Thymus (tissue), 14 donors: ENCODE measurements around the gene CDKL4. TPM values are rescaled to one million over a fixed set of nuclear protein-coding genes. Genes with fewer than 3 reads are reported as not detected.

ENCODE experiments used
- DNase-seq, 9 donors: peaks; one replicate each; pipeline ENCODE4 v3.0.0-alpha.2; 2013; ENCODE audit warnings: low spot score in 9 of 9, low read depth in 6 of 9, missing footprints in 1 of 9
- H3K27ac ChIP-seq, 2 donors: one replicate each; pipeline ENCODE4 v1.5.1; 2013; ENCODE audit warnings: control low read depth in 1 of 2, low read depth in 1 of 2, low read length in 1 of 2, mild to moderate bottlenecking in 1 of 2, moderate library complexity in 1 of 2
- H3K27me3 ChIP-seq, 2 donors: one replicate each; pipeline ENCODE4 v1.5.1; 2013; ENCODE audit warnings: low read length in 1 of 2; ENCODE audit not compliant: control insufficient read depth in 2 of 2, insufficient read depth in 1 of 2
- H3K36me3 ChIP-seq, 2 donors: one replicate each; pipeline ENCODE4 v1.5.1; 2013; ENCODE audit warnings: low read length in 1 of 2, mild to moderate bottlenecking in 1 of 2, moderate library complexity in 1 of 2; ENCODE audit not compliant: control insufficient read depth in 2 of 2, insufficient read depth in 2 of 2
- H3K4me1 ChIP-seq, 2 donors: one replicate each; pipeline ENCODE4 v1.5.1; 2013; ENCODE audit warnings: low read length in 2 of 2; ENCODE audit not compliant: control insufficient read depth in 2 of 2, insufficient read depth in 2 of 2
- H3K4me3 ChIP-seq, 2 donors: one replicate each; pipeline ENCODE4 v1.5.1; 2013; ENCODE audit warnings: low read length in 2 of 2, control low read depth in 1 of 2, mild to moderate bottlenecking in 1 of 2
- H3K9me3 ChIP-seq, 2 donors: one replicate each; pipeline ENCODE4 v1.5.1; 2013; ENCODE audit warnings: low read length in 1 of 2, mild to moderate bottlenecking in 1 of 2; ENCODE audit not compliant: control insufficient read depth in 2 of 2, insufficient read depth in 1 of 2
- WGBS: extraction: QIAGEN DNeasy Blood & Tissue Kit; methylation state at CpG from one replicate; pipeline ENCODE4 v1.1.7; 2013; 5-methylcytosine and 5-hydroxymethylcytosine counted together
- long read RNA-seq, 10 donors: transcript quantifications; one replicate each; lab custom pipeline, GENCODE V29; 2026
- polyA plus RNA-seq: library from polyadenylated mRNA; stranded (reverse); fragments of 200-250 nt; gene quantifications from one replicate; pipeline ENCODE4 v1.2.3, GENCODE V29; 2013
- total RNA-seq: library from RNA; stranded (reverse); fragments of 120-200 nt; gene quantifications from one replicate; pipeline ENCODE4 v1.2.4, GENCODE V29; 2013
- donor health status: healthy.

Gene CDKL4
- 0.99 TPM for total RNA-seq
- polyA plus RNA-seq, result 0.43 TPM
- long read RNA-seq, donor 1, result 0 reads
- long read RNA-seq, donor 2, result 0 reads
- long read RNA-seq, donor 3, result 0 reads
- long read RNA-seq, donor 4, result 0 reads
- long read RNA-seq, donor 5, result 0 reads
- long read RNA-seq, donor 6, result 0 reads
- long read RNA-seq, donor 7, result 0 reads
- long read RNA-seq, donor 8, result 0 reads
- long read RNA-seq, donor 9, result 0 reads
- long read RNA-seq, donor 10, result 0 reads

DNA sequence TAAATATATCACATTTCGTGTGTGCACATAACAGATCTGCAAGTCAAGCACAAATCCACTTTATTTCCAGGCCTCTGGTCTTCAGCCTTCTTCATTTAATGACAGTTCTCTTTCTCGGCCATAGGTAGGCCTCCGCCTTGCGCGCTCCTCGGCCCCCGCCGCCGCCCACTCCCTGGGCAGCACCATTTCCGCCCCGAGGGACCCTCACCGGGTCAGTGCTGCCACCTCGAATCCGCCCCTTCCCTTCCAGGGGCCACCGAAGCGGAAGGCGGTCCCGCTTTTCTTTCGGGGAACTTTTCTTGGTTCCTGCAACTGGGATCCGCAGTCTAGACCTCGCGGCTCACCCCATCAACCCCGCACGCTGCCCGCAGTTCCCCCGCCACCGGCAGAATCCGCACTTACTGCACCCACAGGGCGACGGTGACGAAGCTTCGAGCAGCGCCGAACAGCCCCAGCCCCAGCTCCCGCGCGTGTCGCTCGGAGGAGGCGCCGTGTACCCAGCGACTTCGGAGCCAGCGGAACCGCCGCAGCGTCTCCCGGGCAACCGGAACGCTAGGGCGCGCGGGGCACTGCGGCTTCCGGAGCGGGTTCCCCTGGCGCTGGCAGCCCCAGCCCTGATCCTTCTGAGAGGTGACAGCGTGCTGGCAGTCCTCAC, at the start of gene CDKL4:
Gene CDKL4 (minus strand): TSS at position 502 of the 655 bp plus-strand sequence.
- WGBS, result 56% methylated on average over 58 of the region's 58 CpGs
- peak in 2 of 9 donors; percentile 51 to 60 for DNase-seq
- H3K4me1 ChIP-seq, result no peaks in the 10 kb centered on the region
- H3K9me3 ChIP-seq, result peaks cover 0 to 8% of the 10 kb centered on the region in 2 donors
- no peak within 1 kb of the TSS for H3K27ac ChIP-seq
- peaks cover 0 to 3% of the 10 kb centered on the region in 2 donors for H3K27me3 ChIP-seq
- peak within 1 kb of the TSS in 1 of 2 donors; percentile 31 for H3K4me3 ChIP-seq
- no peaks in the 10 kb centered on the region for H3K36me3 ChIP-seq

DNA sequence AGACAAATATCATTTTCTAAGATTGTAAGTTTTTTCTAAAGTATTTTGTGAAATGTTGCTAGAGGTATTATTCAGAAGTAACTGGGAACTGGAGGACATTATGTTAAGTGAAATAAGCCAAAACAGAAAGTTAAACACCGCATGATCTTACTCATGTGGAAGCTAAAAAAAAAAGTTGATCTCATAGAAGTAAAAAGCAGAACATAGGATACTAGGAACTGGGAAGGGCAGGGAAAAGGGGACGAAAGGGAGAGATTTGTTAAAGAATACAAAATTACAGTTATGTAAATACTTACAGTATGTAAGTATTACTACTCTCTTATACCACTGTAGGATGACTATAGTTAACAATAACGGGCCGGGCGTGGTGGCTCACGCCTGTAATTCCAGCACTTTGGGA, 46.7 kb upstream of the CDKL4 start:
- H3K27ac ChIP-seq, result no peak overlapping the region
- DNase-seq, result no peak
- peaks cover 0 to 13% of the 10 kb centered on the region in 2 donors for H3K36me3 ChIP-seq
- H3K4me1 ChIP-seq, result no peaks in the 10 kb centered on the region
- H3K27me3 ChIP-seq, result no peaks in the 10 kb centered on the region
- no peaks in the 10 kb centered on the region for H3K9me3 ChIP-seq
- no peak overlapping the region for H3K4me3 ChIP-seq
- over 99% methylated on average over 6 of the region's 6 CpGs for WGBS

GRCh38 chr2:39289609-39290008, 45.8 kb upstream of the CDKL4 start:
- Histone ChIP-seq H3K27ac (no peak overlapping the region), H3K4me3 (no peak overlapping the region), H3K9me3 (no peaks in the 10 kb centered on the region), H3K36me3 (peaks cover 0 to 13% of the 10 kb centered on the region in 2 donors), H3K4me1 (no peaks in the 10 kb centered on the region), H3K27me3 (no peaks in the 10 kb centered on the region)
- DNase-seq, result no peak

GRCh38 chr2:39283561-39283960, 39.8 kb upstream of the CDKL4 start:
- Histone ChIP-seq H3K4me1 (no peaks in the 10 kb centered on the region), H3K27ac (no peak overlapping the region), H3K36me3 (peaks cover 0 to 10% of the 10 kb centered on the region in 2 donors), H3K27me3 (no peaks in the 10 kb centered on the region), H3K4me3 (no peak overlapping the region), H3K9me3 (no peaks in the 10 kb centered on the region)
- DNase-seq, result no peak
- WGBS, result 96% methylated on average over 1 of the region's 1 CpG

DNA sequence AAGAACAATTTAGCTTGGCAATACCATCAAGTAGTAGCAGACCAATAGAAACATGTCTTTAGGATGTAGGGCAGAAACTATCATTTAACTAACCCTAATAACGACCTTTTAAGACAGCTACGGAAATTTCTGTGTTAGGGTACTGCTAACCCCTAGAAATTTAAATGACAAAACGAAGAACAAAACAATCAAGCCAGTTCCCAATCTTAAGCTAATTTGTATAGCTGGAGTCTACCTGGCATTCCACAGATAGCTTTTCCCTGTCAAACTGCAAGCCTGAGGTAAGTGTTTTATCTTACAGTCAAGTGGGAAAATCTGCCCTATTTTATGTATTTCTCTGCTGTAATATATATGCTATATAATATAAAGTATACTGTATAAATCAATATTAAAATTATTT, 37.6 kb upstream of the CDKL4 start:
- no peak for DNase-seq
- H3K4me3 ChIP-seq, result no peak overlapping the region
- peaks cover 11 to 19% of the 10 kb centered on the region in 2 donors for H3K36me3 ChIP-seq
- H3K4me1 ChIP-seq, result no peaks in the 10 kb centered on the region
- no peak overlapping the region for H3K27ac ChIP-seq
- no peaks in the 10 kb centered on the region for H3K9me3 ChIP-seq
- H3K27me3 ChIP-seq, result no peaks in the 10 kb centered on the region
- WGBS, result 97% methylated on average over 3 of the region's 3 CpGs

DNA sequence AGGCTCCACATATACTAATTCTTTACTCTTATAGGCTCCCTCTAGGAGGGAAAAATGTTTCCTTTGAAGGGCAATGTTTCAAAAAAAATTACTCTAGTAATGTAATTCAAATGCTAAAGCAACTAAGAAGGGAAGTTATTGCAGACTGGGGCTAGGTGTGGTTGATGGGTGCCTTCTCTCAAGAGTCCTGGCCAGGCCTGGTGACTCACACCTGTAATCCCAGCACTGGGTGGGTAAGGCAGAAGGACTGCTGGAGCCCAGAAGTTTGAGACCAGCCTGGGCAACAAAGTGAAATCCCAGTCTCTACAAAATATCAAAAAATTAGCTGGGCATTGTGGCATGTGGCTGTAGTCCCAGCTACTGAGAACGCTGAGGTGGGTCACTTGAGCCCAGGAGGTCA, 31.2 kb upstream of the CDKL4 start:
- DNase-seq, result no peak
- no peak overlapping the region for H3K4me3 ChIP-seq
- no peaks in the 10 kb centered on the region for H3K9me3 ChIP-seq
- no peaks in the 10 kb centered on the region for H3K4me1 ChIP-seq
- 100% methylated on average over 1 of the region's 1 CpG for WGBS
- no peaks in the 10 kb centered on the region for H3K27me3 ChIP-seq
- peaks cover 11 to 13% of the 10 kb centered on the region in 2 donors for H3K36me3 ChIP-seq
- no peak overlapping the region for H3K27ac ChIP-seq

- Histone ChIP-seq H3K9me3 (no peaks in the 10 kb centered on the region), H3K27me3 (no peaks in the 10 kb centered on the region), H3K27ac (no peak overlapping the region), H3K4me3 (no peak overlapping the region), H3K36me3 (no peaks in the 10 kb centered on the region), H3K4me1 (no peaks in the 10 kb centered on the region)
- no peak for DNase-seq
- WGBS, result 98% methylated on average over 3 of the region's 3 CpGs
Observed at GRCh38 chr2:39269941-39270340, 26.2 kb upstream of the CDKL4 start.

GRCh38 chr2:39266916-39267434, 23.2 kb upstream of the CDKL4 start:
- Histone ChIP-seq H3K27ac (no peak overlapping the region), H3K36me3 (peaks cover 0 to 3% of the 10 kb centered on the region in 2 donors), H3K9me3 (no peaks in the 10 kb centered on the region), H3K4me1 (no peaks in the 10 kb centered on the region), H3K4me3 (no peak overlapping the region), H3K27me3 (no peaks in the 10 kb centered on the region)
- DNase-seq, result no peak
- WGBS, result over 99% methylated on average over 3 of the region's 3 CpGs

- no peak overlapping the region for H3K27ac ChIP-seq
- peak in 4 of 9 donors; percentile 21 to 73 (median 50) for DNase-seq
- 89% methylated on average over 3 of the region's 3 CpGs for WGBS
- H3K4me1 ChIP-seq, result no peaks in the 10 kb centered on the region
- no peaks in the 10 kb centered on the region for H3K9me3 ChIP-seq
- H3K27me3 ChIP-seq, result no peaks in the 10 kb centered on the region
- no peak overlapping the region for H3K4me3 ChIP-seq
- peaks cover 0 to 3% of the 10 kb centered on the region in 2 donors for H3K36me3 ChIP-seq
Observed at GRCh38 chr2:39266139-39266805, 22.5 kb upstream of the CDKL4 start.
